CD14-positive monocyte (primary cell): ENCODE results near the gene MPP1. TPM values are rescaled to one million over a fixed set of nuclear protein-coding genes. Genes with fewer than 3 reads are reported as not detected.

ENCODE experiments used
- DNase-seq, 3 donors: peaks; one replicate each; pipeline ENCODE4 v3.0.0-alpha.2; 2011 to 2022
- H2AFZ ChIP-seq: 2 replicates; pipeline ENCODE4 v1.6.0; 2012; ENCODE audit warnings: mild to moderate bottlenecking, low read depth, low read length, inconsistent platforms; ENCODE audit not compliant: insufficient read depth, poor library complexity, severe bottlenecking
- H3K27ac ChIP-seq, 2 donors: 1 replicate in 1 of 2; 2 replicates in 1 of 2; pipeline ENCODE4 v1.5.1; 2012 to 2013; ENCODE audit warnings: low read length in 2 of 2, control low read depth in 1 of 2, inconsistent platforms in 1 of 2, low read depth in 1 of 2, mild to moderate bottlenecking in 1 of 2
- H3K27me3 ChIP-seq, 2 donors: one replicate each; pipeline versions ENCODE4 v1.6.0 to v1.6.1; 2011 to 2013; ENCODE audit warnings: low read length in 2 of 2; ENCODE audit not compliant: control insufficient read depth in 2 of 2, insufficient read depth in 2 of 2
- H3K36me3 ChIP-seq, 2 donors: replicated peaks in 1 of 2; 1 replicate in 1 of 2; 2 replicates in 1 of 2; pipeline versions ENCODE4 v1.5.1 to v1.6.1; 2012 to 2013; ENCODE audit warnings: low read length in 2 of 2, control low read depth in 1 of 2, inconsistent platforms in 1 of 2, mild to moderate bottlenecking in 1 of 2; ENCODE audit not compliant: insufficient read depth in 2 of 2, control insufficient read depth in 1 of 2
- H3K4me1 ChIP-seq, 2 donors: 1 replicate in 1 of 2; 2 replicates in 1 of 2; pipeline versions ENCODE4 v1.5.1 to v1.6.1; 2012 to 2013; ENCODE audit warnings: low read length in 2 of 2, control low read depth in 1 of 2, inconsistent platforms in 1 of 2, mild to moderate bottlenecking in 1 of 2, moderate library complexity in 1 of 2; ENCODE audit not compliant: insufficient read depth in 2 of 2, control insufficient read depth in 1 of 2
- H3K4me2 ChIP-seq: replicated peaks from 2 replicates; pipeline ENCODE3; 2012; ENCODE audit warnings: low read length, moderate library complexity, mild to moderate bottlenecking; ENCODE audit not compliant: poor library complexity, severe bottlenecking; ENCODE audit errors: extremely low read depth
- H3K4me3 ChIP-seq, 3 experiments: fragments of 200-600 bp in 1 of 3; sonication (generic) in 1 of 3; replicated peaks in 1 of 3; 1 replicate in 2 of 3; 2 replicates in 1 of 3; pipeline ENCODE4 v1.5.1; 2011 to 2013; ENCODE audit warnings: low read length in 3 of 3, mild to moderate bottlenecking in 3 of 3, control low read depth in 2 of 3, low read depth in 2 of 3, inconsistent platforms in 1 of 3, moderate library complexity in 1 of 3
- H3K79me2 ChIP-seq: 2 replicates; pipeline ENCODE4 v1.6.0; 2012; ENCODE audit warnings: mild to moderate bottlenecking, control low read depth, inconsistent platforms, low read length, moderate library complexity; ENCODE audit not compliant: insufficient read depth
- H3K9ac ChIP-seq: 2 replicates; pipeline ENCODE4 v1.6.0; 2017; ENCODE audit warnings: low read length, mild to moderate bottlenecking; ENCODE audit not compliant: insufficient read depth, poor library complexity, severe bottlenecking
- H3K9me3 ChIP-seq, 2 donors: replicated peaks in 1 of 2; 1 replicate in 1 of 2; 2 replicates in 1 of 2; pipeline versions ENCODE4 v1.5.1 to v1.6.1; 2012 to 2013; ENCODE audit warnings: low read length in 2 of 2, control low read depth in 1 of 2; ENCODE audit not compliant: control insufficient read depth in 1 of 2, insufficient read depth in 1 of 2
- H4K20me1 ChIP-seq: 2 replicates; pipeline ENCODE4 v1.6.0; 2012; ENCODE audit warnings: mild to moderate bottlenecking, low read length, control low read depth, moderate library complexity; ENCODE audit not compliant: insufficient read depth
- H3K27ac Mint-ChIP-seq, 7 donors: one replicate each; pipeline ENCODE4 v1.8.0; 2020; ENCODE audit warnings: mild to moderate bottlenecking in 7 of 7, mixed read lengths in 7 of 7, moderate library complexity in 6 of 7, inconsistent platforms in 2 of 7
- H3K27me3 Mint-ChIP-seq, 3 donors: one replicate each; pipeline ENCODE4 v1.8.0; 2021 to 2022; ENCODE audit warnings: low read depth in 3 of 3, mild to moderate bottlenecking in 3 of 3, mixed read lengths in 3 of 3, moderate library complexity in 3 of 3, inconsistent platforms in 1 of 3
- H3K36me3 Mint-ChIP-seq, 2 donors: one replicate each; pipeline ENCODE4 v1.8.0; 2020; ENCODE audit warnings: mixed read lengths in 2 of 2, inconsistent platforms in 1 of 2, mild to moderate bottlenecking in 1 of 2
- H3K4me1 Mint-ChIP-seq: one replicate; pipeline ENCODE4 v1.8.0; 2020; ENCODE audit warnings: mild to moderate bottlenecking, mixed read lengths
- H3K4me3 Mint-ChIP-seq, 2 donors: one replicate each; pipeline ENCODE4 v1.8.0; 2020; ENCODE audit warnings: mild to moderate bottlenecking in 2 of 2, mixed read lengths in 2 of 2, moderate library complexity in 1 of 2
- H3K9me3 Mint-ChIP-seq, 7 donors: one replicate each; pipeline ENCODE4 v1.8.0; 2020 to 2022; ENCODE audit warnings: mixed read lengths in 7 of 7, mild to moderate bottlenecking in 6 of 7, moderate library complexity in 6 of 7, inconsistent platforms in 2 of 7
- WGBS: methylation state at CpG from one replicate; pipeline ENCODE4 v1.1.5; 2013; ENCODE audit warnings: missing lambda C conversion rate; ENCODE audit not compliant: insufficient coverage; 5-methylcytosine and 5-hydroxymethylcytosine counted together
- intact Hi-C, 2 donors: fragments of 100-400 bp; cut with micrococcal nuclease; formaldehyde crosslinking; loops; one replicate each; pipeline versions ENCODE4 v1.15.0 to v1.15.1; 2023
- polyA plus RNA-seq, 3 donors: library from polyadenylated mRNA; depleted of rRNA in 1 of 3; unstranded in 2 of 3; stranded (reverse) in 1 of 3; fragments of 300-500 nt in 2 of 3; fragments of >200 nt in 1 of 3; fragmentation: Illumina TruSeq in 2 of 3; gene quantifications; 1 replicate in 2 of 3; 2 replicates in 1 of 3; pipeline ENCODE4 v1.2.3, GENCODE V29; 2012 to 2021
- TF ChIP-seq, protein P1 (sequence below): fragments of 200-600 bp; IDR thresholded peaks from one replicate; pipeline ENCODE4 v1.8.0; 2022; ENCODE audit warnings: antibody characterized with exemption, mild to moderate bottlenecking

Gene MPP1
- polyA plus RNA-seq, 3 donors: 120 to 139 (median 135) TPM

DNA sequence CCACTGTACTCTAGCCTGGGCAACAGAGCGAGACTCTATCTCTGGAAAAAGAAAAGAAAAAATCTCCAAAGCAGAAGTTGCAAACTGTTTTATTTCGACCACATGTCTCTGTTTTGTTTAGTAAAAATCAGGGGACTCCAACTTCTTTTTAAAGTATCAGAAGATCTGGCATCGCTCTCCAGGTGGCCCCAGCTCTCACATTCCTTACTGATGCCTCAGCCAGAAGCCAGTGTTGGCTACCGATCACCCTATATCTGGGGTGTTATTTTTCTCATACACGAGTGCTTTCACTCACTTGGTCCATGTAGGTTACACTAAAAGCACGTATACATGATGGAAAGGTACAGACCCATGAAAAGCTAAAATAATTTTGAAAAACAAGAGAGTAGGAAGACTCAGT lies 8.3 kb downstream of the MPP1 start:
- Histone ChIP-seq H3K9ac (no peak overlapping the region), H4K20me1 (no peaks in the 10 kb centered on the region), H3K79me2 (peaks cover 83% of the 10 kb centered on the region), H2AFZ (no peak overlapping the region), H3K4me2 (no peak overlapping the region), H3K4me3 (no peak overlapping the region), H3K27me3 (no peaks in the 10 kb centered on the region), H3K36me3 (peaks cover 0 to 4% of the 10 kb centered on the region in 2 donors), H3K4me1 (peaks cover 68 to 74% of the 10 kb centered on the region in 2 donors), H3K27ac (peak overlapping the region; percentile 42 to 53), H3K9me3 (no peaks in the 10 kb centered on the region)
- Mint-ChIP-seq H3K27me3 (peaks cover 0 to 2% (median 0%) of the 10 kb centered on the region in 3 donors), H3K4me3 (no peak overlapping the region), H3K4me1 (peaks cover 66% of the 10 kb centered on the region), H3K27ac (peak overlapping the region; percentile 15 to 88 (median 76)), H3K36me3 (peaks cover 11 to 31% of the 10 kb centered on the region in 2 donors), H3K9me3 (peaks cover 0 to 2% (median 0%) of the 10 kb centered on the region in 7 donors)
- intact Hi-C loops: loop anchor here in 1 of 2 donors (5.0 kb wide), 1 partner anchor 35 kb away; the partner anchor contains the start of gene DKC1
- TF ChIP-seq, protein P1, sequence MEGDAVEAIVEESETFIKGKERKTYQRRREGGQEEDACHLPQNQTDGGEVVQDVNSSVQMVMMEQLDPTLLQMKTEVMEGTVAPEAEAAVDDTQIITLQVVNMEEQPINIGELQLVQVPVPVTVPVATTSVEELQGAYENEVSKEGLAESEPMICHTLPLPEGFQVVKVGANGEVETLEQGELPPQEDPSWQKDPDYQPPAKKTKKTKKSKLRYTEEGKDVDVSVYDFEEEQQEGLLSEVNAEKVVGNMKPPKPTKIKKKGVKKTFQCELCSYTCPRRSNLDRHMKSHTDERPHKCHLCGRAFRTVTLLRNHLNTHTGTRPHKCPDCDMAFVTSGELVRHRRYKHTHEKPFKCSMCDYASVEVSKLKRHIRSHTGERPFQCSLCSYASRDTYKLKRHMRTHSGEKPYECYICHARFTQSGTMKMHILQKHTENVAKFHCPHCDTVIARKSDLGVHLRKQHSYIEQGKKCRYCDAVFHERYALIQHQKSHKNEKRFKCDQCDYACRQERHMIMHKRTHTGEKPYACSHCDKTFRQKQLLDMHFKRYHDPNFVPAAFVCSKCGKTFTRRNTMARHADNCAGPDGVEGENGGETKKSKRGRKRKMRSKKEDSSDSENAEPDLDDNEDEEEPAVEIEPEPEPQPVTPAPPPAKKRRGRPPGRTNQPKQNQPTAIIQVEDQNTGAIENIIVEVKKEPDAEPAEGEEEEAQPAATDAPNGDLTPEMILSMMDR: no peak
- no CpG with 5 or more reads among the region's 6 CpGs for WGBS
- DNase-seq: no peak

- Histone ChIP-seq H3K36me3 (peaks cover 7 to 21% of the 10 kb centered on the region in 2 donors), H2AFZ (peak overlapping the region; percentile 30), H3K9ac (no peak overlapping the region), H3K9me3 (no peaks in the 10 kb centered on the region), H3K27me3 (no peaks in the 10 kb centered on the region), H3K79me2 (peaks cover 90% of the 10 kb centered on the region), H3K27ac (peak overlapping the region; percentile 75 to 89), H3K4me2 (peak overlapping the region; percentile 1), H3K4me1 (peaks cover 48 to 54% of the 10 kb centered on the region in 2 donors), H3K4me3 (no peak overlapping the region), H4K20me1 (no peaks in the 10 kb centered on the region)
- Mint-ChIP-seq H3K27me3 (peaks cover 0 to 2% (median 0%) of the 10 kb centered on the region in 3 donors), H3K9me3 (peaks cover 0 to 2% (median 0%) of the 10 kb centered on the region in 7 donors), H3K36me3 (peaks cover 30 to 44% of the 10 kb centered on the region in 2 donors), H3K4me1 (peaks cover 50% of the 10 kb centered on the region), H3K27ac (peak overlapping the region; percentile 88 to 96 (median 93)), H3K4me3 (no peak overlapping the region)
- DNase-seq: peak; percentile 36 to 74 (median 62)
- intact Hi-C loops: loop anchor here in 1 of 2 donors (5.0 kb wide), 1 partner anchor 33 kb away; the partner anchor contains the start of gene DKC1
- TF ChIP-seq, protein P1: no peak
- no CpG with 5 or more reads among the region's 2 CpGs for WGBS
Measured at GRCh38 chrX:154795016-154795415, 10.3 kb downstream of the MPP1 start.
